ENCODE data around the gene ABTB1. TPM values are rescaled to one million over a fixed set of nuclear protein-coding genes. Genes with fewer than 3 reads are reported as not detected.

Gene ABTB1
- polyA plus RNA-seq, 1 donor from 2014 or later: 2.0 TPM

DNA sequence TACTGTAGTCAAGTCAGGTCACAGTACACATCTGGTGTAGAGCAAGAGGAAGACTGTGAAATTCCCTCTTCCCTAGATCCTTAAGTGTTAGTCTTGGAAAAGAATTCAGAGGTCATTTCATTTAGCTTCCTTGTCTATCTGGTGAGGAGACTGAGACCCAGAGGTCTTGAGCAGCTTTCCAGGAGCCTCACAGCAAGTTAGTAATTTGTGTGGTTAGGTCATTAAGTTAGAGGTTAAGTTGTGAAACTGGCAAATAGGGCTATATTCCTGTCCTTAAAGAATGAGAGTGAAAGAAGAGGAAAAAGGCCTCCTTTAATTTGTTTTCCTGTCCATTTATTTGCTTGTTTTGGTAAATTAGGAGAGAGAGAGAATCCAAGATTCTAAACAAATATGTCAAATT lies 34.8 kb upstream of the ABTB1 start:
- H3K79me2 ChIP-seq (replicated peaks; ENCODE audit: insufficient read depth, low read length): peaks cover 41% of the 10 kb centered on the region
- H4K20me1 ChIP-seq (ENCODE audit: insufficient read depth): no peaks in the 10 kb centered on the region
- no peak overlapping the region for H3K9ac ChIP-seq (ENCODE audit: low read length)
- H3F3A ChIP-seq (ENCODE audit: insufficient read depth, low read length, poor library complexity, severe bottlenecking): no peaks in the 10 kb centered on the region
- no peaks in the 10 kb centered on the region for H3K27me3 ChIP-seq (ENCODE audit: insufficient read depth, low read depth, low read length)
- no peaks in the 10 kb centered on the region for H3K9me2 ChIP-seq (ENCODE audit: insufficient read depth, low read length)
- H3K27ac ChIP-seq (ENCODE audit: low read length): no peak overlapping the region
- no peak for TF ChIP-seq RAD21 (conservative IDR thresholded peaks at IDR 0.05)
- TF ChIP-seq SMC3 (conservative IDR thresholded peaks at IDR 0.05; ENCODE audit: poor library complexity): no peak
- no peak for TF ChIP-seq POLR2AphosphoS5 (IDR thresholded peaks at IDR 0.05)
- TF ChIP-seq MXI1 (conservative IDR thresholded peaks at IDR 0.05; ENCODE audit: poor library complexity, severe bottlenecking): no peak
- no peak for TF ChIP-seq TAF1 (IDR thresholded peaks at IDR 0.05; ENCODE audit: low read depth)
- TF ChIP-seq, protein P1, sequence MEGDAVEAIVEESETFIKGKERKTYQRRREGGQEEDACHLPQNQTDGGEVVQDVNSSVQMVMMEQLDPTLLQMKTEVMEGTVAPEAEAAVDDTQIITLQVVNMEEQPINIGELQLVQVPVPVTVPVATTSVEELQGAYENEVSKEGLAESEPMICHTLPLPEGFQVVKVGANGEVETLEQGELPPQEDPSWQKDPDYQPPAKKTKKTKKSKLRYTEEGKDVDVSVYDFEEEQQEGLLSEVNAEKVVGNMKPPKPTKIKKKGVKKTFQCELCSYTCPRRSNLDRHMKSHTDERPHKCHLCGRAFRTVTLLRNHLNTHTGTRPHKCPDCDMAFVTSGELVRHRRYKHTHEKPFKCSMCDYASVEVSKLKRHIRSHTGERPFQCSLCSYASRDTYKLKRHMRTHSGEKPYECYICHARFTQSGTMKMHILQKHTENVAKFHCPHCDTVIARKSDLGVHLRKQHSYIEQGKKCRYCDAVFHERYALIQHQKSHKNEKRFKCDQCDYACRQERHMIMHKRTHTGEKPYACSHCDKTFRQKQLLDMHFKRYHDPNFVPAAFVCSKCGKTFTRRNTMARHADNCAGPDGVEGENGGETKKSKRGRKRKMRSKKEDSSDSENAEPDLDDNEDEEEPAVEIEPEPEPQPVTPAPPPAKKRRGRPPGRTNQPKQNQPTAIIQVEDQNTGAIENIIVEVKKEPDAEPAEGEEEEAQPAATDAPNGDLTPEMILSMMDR (IDR thresholded peaks at IDR 0.05; ENCODE audit: poor library complexity, severe bottlenecking): no peak
- no peak for TF ChIP-seq EZH2 (IDR thresholded peaks at IDR 0.05; ENCODE audit: borderline replicate concordance, insufficient read depth, low read length, poor library complexity, severe bottlenecking)
- TF ChIP-seq, protein P2, sequence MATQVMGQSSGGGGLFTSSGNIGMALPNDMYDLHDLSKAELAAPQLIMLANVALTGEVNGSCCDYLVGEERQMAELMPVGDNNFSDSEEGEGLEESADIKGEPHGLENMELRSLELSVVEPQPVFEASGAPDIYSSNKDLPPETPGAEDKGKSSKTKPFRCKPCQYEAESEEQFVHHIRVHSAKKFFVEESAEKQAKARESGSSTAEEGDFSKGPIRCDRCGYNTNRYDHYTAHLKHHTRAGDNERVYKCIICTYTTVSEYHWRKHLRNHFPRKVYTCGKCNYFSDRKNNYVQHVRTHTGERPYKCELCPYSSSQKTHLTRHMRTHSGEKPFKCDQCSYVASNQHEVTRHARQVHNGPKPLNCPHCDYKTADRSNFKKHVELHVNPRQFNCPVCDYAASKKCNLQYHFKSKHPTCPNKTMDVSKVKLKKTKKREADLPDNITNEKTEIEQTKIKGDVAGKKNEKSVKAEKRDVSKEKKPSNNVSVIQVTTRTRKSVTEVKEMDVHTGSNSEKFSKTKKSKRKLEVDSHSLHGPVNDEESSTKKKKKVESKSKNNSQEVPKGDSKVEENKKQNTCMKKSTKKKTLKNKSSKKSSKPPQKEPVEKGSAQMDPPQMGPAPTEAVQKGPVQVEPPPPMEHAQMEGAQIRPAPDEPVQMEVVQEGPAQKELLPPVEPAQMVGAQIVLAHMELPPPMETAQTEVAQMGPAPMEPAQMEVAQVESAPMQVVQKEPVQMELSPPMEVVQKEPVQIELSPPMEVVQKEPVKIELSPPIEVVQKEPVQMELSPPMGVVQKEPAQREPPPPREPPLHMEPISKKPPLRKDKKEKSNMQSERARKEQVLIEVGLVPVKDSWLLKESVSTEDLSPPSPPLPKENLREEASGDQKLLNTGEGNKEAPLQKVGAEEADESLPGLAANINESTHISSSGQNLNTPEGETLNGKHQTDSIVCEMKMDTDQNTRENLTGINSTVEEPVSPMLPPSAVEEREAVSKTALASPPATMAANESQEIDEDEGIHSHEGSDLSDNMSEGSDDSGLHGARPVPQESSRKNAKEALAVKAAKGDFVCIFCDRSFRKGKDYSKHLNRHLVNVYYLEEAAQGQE (IDR thresholded peaks at IDR 0.05; ENCODE audit: borderline replicate concordance): no peak
- TF ChIP-seq EP300 (conservative IDR thresholded peaks at IDR 0.05; ENCODE audit: poor library complexity, severe bottlenecking): no peak
- no peaks in the 10 kb centered on the region for H3K36me3 ChIP-seq (ENCODE audit: insufficient read depth, low read length)
- no peaks in the 10 kb centered on the region for H3K9me3 ChIP-seq (ENCODE audit: low read length)
- no peak overlapping the region for H3K4me3 ChIP-seq (ENCODE audit: low read length)
- H3K4me2 ChIP-seq (ENCODE audit: low read length): no peak overlapping the region
- no peak overlapping the region for H2AFZ ChIP-seq (ENCODE audit: low read depth, low read length)

DNA sequence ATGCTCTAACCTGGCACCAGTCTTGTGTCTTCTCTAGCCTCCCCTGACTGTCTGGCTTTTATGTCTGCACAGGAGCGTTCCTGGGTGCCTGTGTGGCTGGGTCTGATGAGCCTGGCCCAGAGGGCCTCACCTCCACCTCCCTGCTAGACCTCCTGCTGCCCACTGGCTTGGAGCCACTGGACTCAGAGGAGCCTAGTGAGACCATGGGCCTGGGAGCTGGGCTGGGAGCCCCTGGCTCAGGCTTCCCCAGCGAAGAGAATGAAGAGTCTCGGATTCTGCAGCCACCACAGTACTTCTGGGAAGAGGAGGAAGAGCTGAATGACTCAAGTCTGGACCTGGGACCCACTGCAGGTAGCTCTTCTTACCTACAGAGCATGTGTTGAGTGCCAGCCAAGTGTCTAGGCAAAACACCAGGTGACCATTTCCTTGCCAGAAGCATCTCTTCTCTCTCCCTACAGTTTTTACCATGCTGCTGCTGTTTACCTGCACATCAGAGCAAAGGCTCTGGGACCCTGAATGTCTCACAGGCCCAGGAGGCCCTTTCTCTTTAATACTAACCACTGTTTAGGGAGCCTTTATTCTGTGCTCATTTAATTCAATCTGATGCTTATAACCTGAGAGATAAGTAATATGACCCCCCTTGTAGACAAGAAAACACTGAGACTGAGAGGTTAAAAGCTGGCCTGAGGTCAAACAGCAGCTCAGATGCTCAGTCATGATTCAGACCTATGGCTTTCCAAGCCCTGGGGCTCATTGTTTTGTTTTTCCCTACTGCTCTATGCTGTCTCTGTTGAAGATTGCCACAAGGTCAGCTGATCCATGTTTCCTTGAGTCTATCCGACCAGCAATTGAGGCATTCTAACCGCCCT lies 33.3 kb upstream of the ABTB1 start:
- TF ChIP-seq, protein P1 (IDR thresholded peaks at IDR 0.05; ENCODE audit: poor library complexity, severe bottlenecking): no peak
- TF ChIP-seq EZH2 (IDR thresholded peaks at IDR 0.05; ENCODE audit: borderline replicate concordance, insufficient read depth, low read length, poor library complexity, severe bottlenecking) (no peak), RAD21 (conservative IDR thresholded peaks at IDR 0.05) (no peak), TAF1 (IDR thresholded peaks at IDR 0.05; ENCODE audit: low read depth) (no peak), POLR2AphosphoS5 (IDR thresholded peaks at IDR 0.05) (no peak), EP300 (conservative IDR thresholded peaks at IDR 0.05; ENCODE audit: poor library complexity, severe bottlenecking) (no peak), MXI1 (conservative IDR thresholded peaks at IDR 0.05; ENCODE audit: poor library complexity, severe bottlenecking) (no peak), SMC3 (conservative IDR thresholded peaks at IDR 0.05; ENCODE audit: poor library complexity) (no peak)
- TF ChIP-seq, protein P2 (IDR thresholded peaks at IDR 0.05; ENCODE audit: borderline replicate concordance): no peak
- Histone ChIP-seq H3F3A (ENCODE audit: insufficient read depth, low read length, poor library complexity, severe bottlenecking) (no peaks in the 10 kb centered on the region), H3K9ac (ENCODE audit: low read length) (no peak overlapping the region), H3K79me2 (replicated peaks; ENCODE audit: insufficient read depth, low read length) (peaks cover 30% of the 10 kb centered on the region), H3K36me3 (ENCODE audit: insufficient read depth, low read length) (no peaks in the 10 kb centered on the region), H3K4me3 (ENCODE audit: low read length) (no peak overlapping the region), H3K4me2 (ENCODE audit: low read length) (no peak overlapping the region), H3K27ac (ENCODE audit: low read length) (no peak overlapping the region), H3K9me3 (ENCODE audit: low read length) (no peaks in the 10 kb centered on the region), H3K9me2 (ENCODE audit: insufficient read depth, low read length) (no peaks in the 10 kb centered on the region), H3K27me3 (ENCODE audit: insufficient read depth, low read depth, low read length) (no peaks in the 10 kb centered on the region), H4K20me1 (ENCODE audit: insufficient read depth) (no peaks in the 10 kb centered on the region), H2AFZ (ENCODE audit: low read depth, low read length) (no peak overlapping the region)
